ENCODE data around the gene SBNO2.

Gene SBNO2

GRCh38 chr19:1063909-1064660 is 110.0 kb downstream of the SBNO2 start:
- DNase-seq (ENCODE audit: extremely low read depth, low read depth), result no peak
- no peak for TF ChIP-seq CTCF (IDR thresholded peaks at IDR 0.05; ENCODE audit: low read depth, low read length)

- TF ChIP-seq CTCF (IDR thresholded peaks at IDR 0.05; ENCODE audit: low read depth, low read length), result no peak
- no peak for DNase-seq (ENCODE audit: extremely low read depth, low read depth)
Observed at GRCh38 chr19:1063030-1063908, 110.8 kb downstream of the SBNO2 start.

- TF ChIP-seq CTCF (IDR thresholded peaks at IDR 0.05; ENCODE audit: low read depth, low read length), result no peak
- DNase-seq (ENCODE audit: extremely low read depth, low read depth), result no peak
Observed at GRCh38 chr19:1062387-1063029, 111.6 kb downstream of the SBNO2 start.

- DNase-seq (ENCODE audit: extremely low read depth, low read depth), result no peak
- TF ChIP-seq CTCF (IDR thresholded peaks at IDR 0.05; ENCODE audit: low read depth, low read length), result no peak
Observed at GRCh38 chr19:1061987-1062386, 112.1 kb downstream of the SBNO2 start.

- TF ChIP-seq CTCF (IDR thresholded peaks at IDR 0.05; ENCODE audit: low read depth, low read length), result no peak
- DNase-seq (ENCODE audit: extremely low read depth, low read depth), result no peak
Observed at GRCh38 chr19:1060689-1061088, 113.4 kb downstream of the SBNO2 start.

GRCh38 chr19:1058112-1058511 is 116.0 kb downstream of the SBNO2 start:
- TF ChIP-seq CTCF (IDR thresholded peaks at IDR 0.05; ENCODE audit: low read depth, low read length), result no peak
- DNase-seq (ENCODE audit: extremely low read depth, low read depth), result no peak

Data from AG09319 (cell line).